ENCODE measurements around the gene PKP4.

DNA sequence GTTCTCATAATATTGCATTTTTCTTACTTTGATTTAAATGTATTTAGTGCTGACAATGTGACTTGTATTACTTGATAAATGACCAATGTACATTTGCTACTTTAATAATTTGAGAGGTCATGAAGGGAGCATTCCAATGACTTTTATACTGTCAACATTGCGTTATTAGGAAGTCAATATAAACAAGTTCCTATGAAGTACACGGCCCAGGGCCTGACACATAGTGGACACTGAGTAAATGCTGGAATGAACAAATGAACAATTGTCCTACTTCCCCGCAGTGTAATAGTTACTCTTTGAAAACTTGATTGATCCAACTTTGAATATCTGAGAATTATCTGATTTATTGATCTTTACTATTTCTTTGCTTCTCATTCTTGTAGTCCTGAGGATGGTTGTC is 47.3 kb downstream of the PKP4 start:
- TF ChIP-seq SIN3A (IDR thresholded peaks at IDR 0.05; ENCODE audit: borderline replicate concordance, insufficient read depth, low read length) (no peak), TAF1 (IDR thresholded peaks at IDR 0.05; ENCODE audit: borderline replicate concordance, insufficient read depth, low read length) (no peak), POLR2AphosphoS5 (IDR thresholded peaks at IDR 0.05; ENCODE audit: low read depth, low read length) (no peak)
